B cell (primary cell): ENCODE results near the gene PPT1.

Source experiments
- EZH2 ChIP-seq: IDR thresholded peaks from 2 replicates; pipeline ENCODE4 v1.6.1; 2012; ENCODE audit warnings: borderline replicate concordance, low read depth, mild to moderate bottlenecking, moderate library complexity, low read length; ENCODE audit not compliant: insufficient read depth, poor library complexity, severe bottlenecking
- TF ChIP-seq, protein P1 (sequence below): fragments of 200-600 bp; IDR thresholded peaks from one replicate; pipeline ENCODE4 v1.8.0; 2022; ENCODE audit warnings: antibody characterized with exemption, mild to moderate bottlenecking

DNA sequence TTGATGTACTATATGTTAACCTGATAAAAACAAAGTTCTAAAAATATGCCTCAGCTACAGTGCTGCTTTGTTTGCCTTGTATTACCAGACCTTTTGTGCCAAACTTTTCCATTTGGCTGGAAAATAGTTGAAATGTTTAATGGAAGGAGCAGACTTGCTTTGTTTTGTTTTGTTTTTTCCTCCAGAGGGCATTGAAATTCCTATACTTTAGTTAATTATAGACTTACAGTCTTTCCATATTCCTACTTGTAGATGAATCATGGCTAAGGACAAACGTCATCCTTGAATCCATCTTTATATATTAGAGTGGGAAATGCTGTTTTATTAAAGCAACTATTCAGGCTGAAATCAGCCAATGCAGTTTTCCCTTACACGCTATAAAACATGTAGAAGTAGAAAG is 49.8 kb downstream of the PPT1 start:
- TF ChIP-seq, protein P1, sequence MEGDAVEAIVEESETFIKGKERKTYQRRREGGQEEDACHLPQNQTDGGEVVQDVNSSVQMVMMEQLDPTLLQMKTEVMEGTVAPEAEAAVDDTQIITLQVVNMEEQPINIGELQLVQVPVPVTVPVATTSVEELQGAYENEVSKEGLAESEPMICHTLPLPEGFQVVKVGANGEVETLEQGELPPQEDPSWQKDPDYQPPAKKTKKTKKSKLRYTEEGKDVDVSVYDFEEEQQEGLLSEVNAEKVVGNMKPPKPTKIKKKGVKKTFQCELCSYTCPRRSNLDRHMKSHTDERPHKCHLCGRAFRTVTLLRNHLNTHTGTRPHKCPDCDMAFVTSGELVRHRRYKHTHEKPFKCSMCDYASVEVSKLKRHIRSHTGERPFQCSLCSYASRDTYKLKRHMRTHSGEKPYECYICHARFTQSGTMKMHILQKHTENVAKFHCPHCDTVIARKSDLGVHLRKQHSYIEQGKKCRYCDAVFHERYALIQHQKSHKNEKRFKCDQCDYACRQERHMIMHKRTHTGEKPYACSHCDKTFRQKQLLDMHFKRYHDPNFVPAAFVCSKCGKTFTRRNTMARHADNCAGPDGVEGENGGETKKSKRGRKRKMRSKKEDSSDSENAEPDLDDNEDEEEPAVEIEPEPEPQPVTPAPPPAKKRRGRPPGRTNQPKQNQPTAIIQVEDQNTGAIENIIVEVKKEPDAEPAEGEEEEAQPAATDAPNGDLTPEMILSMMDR = no peak
- TF ChIP-seq EZH2 = no peak
